Osteocyte (in vitro differentiated cells): Measurements from ENCODE around the gene GMDS. TPM values are rescaled to one million over a fixed set of nuclear protein-coding genes. Genes with fewer than 3 reads are reported as not detected.

Source experiments
- DNase-seq: peaks from one replicate; pipeline ENCODE4 v3.0.0; 2021; ENCODE audit warnings: mixed read lengths; ENCODE audit not compliant: unreplicated experiment; ENCODE audit errors: extremely low spot score
- H3K27ac Mint-ChIP-seq: one replicate; pipeline ENCODE4 v1.8.0; 2021; ENCODE audit warnings: mild to moderate bottlenecking, mixed read lengths; ENCODE audit not compliant: unreplicated experiment
- H3K27me3 Mint-ChIP-seq: one replicate; pipeline ENCODE4 v1.8.0; 2021; ENCODE audit warnings: mixed read lengths; ENCODE audit not compliant: unreplicated experiment
- H3K36me3 Mint-ChIP-seq: one replicate; pipeline ENCODE4 v1.8.0; 2021; ENCODE audit warnings: mixed read lengths; ENCODE audit not compliant: unreplicated experiment
- H3K4me1 Mint-ChIP-seq: one replicate; pipeline ENCODE4 v1.8.0; 2021; ENCODE audit warnings: mixed read lengths; ENCODE audit not compliant: unreplicated experiment
- H3K4me3 Mint-ChIP-seq: one replicate; pipeline ENCODE4 v1.8.0; 2021; ENCODE audit warnings: mild to moderate bottlenecking, moderate library complexity, mixed read lengths; ENCODE audit not compliant: unreplicated experiment
- H3K9me3 Mint-ChIP-seq: one replicate; pipeline ENCODE4 v1.8.0; 2021; ENCODE audit warnings: mixed read lengths; ENCODE audit not compliant: unreplicated experiment
- total RNA-seq: library from RNA; stranded (reverse); gene quantifications from 2 replicates; pipeline ENCODE4 v1.2.1, GENCODE V29; 2021
- TF ChIP-seq, protein P1 (sequence below): fragments of 200-600 bp; sonication (generic); IDR thresholded peaks from 2 replicates; pipeline ENCODE4 v1.5.0; 2021; ENCODE audit warnings: antibody characterized with exemption, mild to moderate bottlenecking, moderate library complexity

GMDS gene
- total RNA-seq, 1 donor from 2014 or later, result 30.7 TPM

DNA sequence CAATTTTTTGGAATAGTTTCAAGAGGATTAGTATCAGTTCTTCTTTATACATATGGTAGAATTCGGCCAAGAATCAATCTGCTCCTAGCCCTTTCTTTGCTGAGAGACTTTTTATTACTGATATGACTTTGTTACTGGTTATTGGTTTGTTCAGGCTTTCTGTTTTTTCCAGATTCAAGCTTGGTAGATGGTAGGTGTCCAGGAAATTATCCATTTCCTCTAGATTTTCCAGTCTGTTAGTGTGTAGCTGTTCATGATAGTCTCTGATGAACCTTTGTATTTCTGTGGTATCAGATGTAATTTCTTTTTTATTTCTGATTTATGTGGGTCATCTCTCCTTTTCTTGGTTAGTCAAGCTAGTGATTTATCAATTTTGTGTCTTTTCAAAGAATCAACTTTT, 167.6 kb downstream of the GMDS start:
- Mint-ChIP-seq H3K4me3 (no peak overlapping the region), H3K36me3 (peaks cover 14% of the 10 kb centered on the region), H3K27me3 (no peaks in the 10 kb centered on the region), H3K27ac (no peak overlapping the region), H3K9me3 (peaks cover 30% of the 10 kb centered on the region), H3K4me1 (peaks cover 33% of the 10 kb centered on the region)
- no peak for DNase-seq
- TF ChIP-seq, protein P1, sequence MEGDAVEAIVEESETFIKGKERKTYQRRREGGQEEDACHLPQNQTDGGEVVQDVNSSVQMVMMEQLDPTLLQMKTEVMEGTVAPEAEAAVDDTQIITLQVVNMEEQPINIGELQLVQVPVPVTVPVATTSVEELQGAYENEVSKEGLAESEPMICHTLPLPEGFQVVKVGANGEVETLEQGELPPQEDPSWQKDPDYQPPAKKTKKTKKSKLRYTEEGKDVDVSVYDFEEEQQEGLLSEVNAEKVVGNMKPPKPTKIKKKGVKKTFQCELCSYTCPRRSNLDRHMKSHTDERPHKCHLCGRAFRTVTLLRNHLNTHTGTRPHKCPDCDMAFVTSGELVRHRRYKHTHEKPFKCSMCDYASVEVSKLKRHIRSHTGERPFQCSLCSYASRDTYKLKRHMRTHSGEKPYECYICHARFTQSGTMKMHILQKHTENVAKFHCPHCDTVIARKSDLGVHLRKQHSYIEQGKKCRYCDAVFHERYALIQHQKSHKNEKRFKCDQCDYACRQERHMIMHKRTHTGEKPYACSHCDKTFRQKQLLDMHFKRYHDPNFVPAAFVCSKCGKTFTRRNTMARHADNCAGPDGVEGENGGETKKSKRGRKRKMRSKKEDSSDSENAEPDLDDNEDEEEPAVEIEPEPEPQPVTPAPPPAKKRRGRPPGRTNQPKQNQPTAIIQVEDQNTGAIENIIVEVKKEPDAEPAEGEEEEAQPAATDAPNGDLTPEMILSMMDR, result no peak

DNA sequence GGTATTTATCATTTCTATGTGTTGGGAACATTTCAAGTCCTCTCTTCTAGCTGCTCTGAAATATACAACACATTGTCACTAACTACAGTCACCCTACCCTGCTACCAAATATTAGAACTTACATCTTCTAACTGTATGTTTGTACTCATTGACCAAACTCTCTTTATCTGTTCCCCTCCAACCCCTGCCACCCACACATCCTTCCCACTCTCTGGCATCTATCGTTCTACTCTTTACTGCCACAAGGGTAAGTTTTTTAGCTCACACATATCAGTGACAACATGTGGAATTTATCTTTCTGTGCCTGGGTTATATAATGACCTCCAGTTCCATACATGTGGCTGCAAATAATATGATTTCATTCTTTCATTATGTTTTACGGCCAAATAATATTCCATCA, 171.9 kb downstream of the GMDS start:
- Mint-ChIP-seq H3K27ac (peak overlapping the region; percentile 88), H3K4me3 (no peak overlapping the region), H3K9me3 (peaks cover 17% of the 10 kb centered on the region), H3K36me3 (peaks cover 6% of the 10 kb centered on the region), H3K4me1 (peaks cover 28% of the 10 kb centered on the region), H3K27me3 (no peaks in the 10 kb centered on the region)
- DNase-seq, result no peak
- TF ChIP-seq, protein P1, result no peak

DNA sequence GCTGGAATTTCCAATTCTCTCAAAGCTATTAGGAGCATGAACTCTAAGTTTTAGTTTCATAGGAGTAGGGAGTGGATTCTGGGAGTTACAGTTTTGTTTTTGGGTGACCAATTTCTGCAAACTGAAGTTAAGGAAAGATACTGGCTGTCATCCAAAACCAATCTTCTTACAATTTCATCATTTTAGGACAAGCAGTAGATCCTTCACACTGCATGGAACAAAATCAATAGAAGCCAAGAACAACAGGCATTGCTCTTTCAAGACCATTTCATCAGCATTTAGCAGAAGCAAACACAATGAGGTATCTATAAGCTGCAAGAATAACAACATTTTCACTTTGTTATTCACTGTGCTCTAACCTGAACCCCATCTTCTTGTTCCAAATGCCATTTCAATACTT, 173.0 kb downstream of the GMDS start:
- Mint-ChIP-seq H3K4me3 (no peak overlapping the region), H3K4me1 (peaks cover 28% of the 10 kb centered on the region), H3K27me3 (no peaks in the 10 kb centered on the region), H3K27ac (peak overlapping the region; percentile 88), H3K36me3 (peaks cover 2% of the 10 kb centered on the region), H3K9me3 (peaks cover 7% of the 10 kb centered on the region)
- no peak for DNase-seq
- TF ChIP-seq, protein P1, result no peak

DNA sequence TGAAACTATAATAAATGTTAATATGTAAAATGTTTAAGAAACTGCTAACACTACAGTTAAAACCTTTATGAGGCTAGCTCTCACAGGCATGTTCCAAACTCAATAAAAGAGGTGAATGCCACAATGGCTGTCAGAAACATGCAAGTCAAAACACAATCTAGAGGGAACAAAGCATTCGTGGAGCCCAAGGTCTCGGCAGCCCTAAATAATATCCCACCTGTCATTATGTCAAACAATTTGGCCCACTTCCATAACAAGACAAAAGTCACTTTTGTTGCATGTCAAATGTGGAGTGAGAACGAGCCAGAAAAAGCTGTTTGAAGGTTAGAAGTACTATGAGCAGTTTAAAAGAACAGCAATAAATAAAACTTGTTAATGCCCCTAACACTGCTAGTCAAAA, 181.9 kb downstream of the GMDS start:
- Mint-ChIP-seq H3K27me3 (no peaks in the 10 kb centered on the region), H3K4me1 (peaks cover 33% of the 10 kb centered on the region), H3K4me3 (no peak overlapping the region), H3K9me3 (peaks cover 8% of the 10 kb centered on the region), H3K27ac (no peak overlapping the region), H3K36me3 (peaks cover 15% of the 10 kb centered on the region)
- no peak for DNase-seq
- TF ChIP-seq, protein P1, result no peak

DNA sequence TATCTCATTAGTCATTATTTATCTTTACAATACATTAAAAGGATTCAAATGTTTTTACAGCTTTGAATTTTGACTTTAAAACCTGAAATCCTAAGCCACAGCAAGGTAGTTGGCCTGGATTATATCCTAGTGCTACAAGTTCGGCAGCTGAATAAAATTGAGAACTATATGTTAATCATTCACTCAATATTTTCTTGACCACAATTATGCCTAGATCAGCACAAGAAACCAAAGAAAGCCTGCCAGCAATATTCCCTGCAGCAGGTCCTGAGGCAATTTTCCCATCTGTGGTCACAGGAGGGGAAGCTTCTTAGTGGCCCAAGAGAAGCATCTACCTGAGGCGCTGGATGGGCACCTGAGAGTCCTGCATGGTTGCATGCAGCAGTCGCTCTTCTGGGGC, 183.5 kb downstream of the GMDS start:
- DNase-seq, result no peak
- peaks cover 12% of the 10 kb centered on the region for H3K9me3 Mint-ChIP-seq
- peaks cover 19% of the 10 kb centered on the region for H3K36me3 Mint-ChIP-seq
- no peak overlapping the region for H3K4me3 Mint-ChIP-seq
- peak overlapping the region; percentile 23 for H3K27ac Mint-ChIP-seq
- peaks cover 33% of the 10 kb centered on the region for H3K4me1 Mint-ChIP-seq
- TF ChIP-seq, protein P1, result no peak
- H3K27me3 Mint-ChIP-seq, result no peaks in the 10 kb centered on the region
